Stimulated activated naive B cell treated with anti-CD40 and anti-IgM and Interleukin-4, amounts not matched to agents 10 μg/mL and 1 μg/mL and 100 μg/mL, for 72 hours (primary cell): ENCODE results near the gene DOK6.

Experiments
- ATAC-seq, 2 donors: fragments of 150-1000 bp; cut with Tn5 transposase; replicated peaks; 2 replicates each; pipeline ENCODE4 v1.10.0; 2021; ENCODE audit warnings: moderate library complexity in 1 of 2
- DNase-seq: peaks from one replicate; pipeline ENCODE4 v3.0.0; 2021
- H3K27ac Mint-ChIP-seq: one replicate; pipeline ENCODE4 v1.8.0; 2022; ENCODE audit warnings: mild to moderate bottlenecking, mixed read lengths
- H3K27me3 Mint-ChIP-seq, 2 donors: one replicate each; pipeline ENCODE4 v1.8.0; 2022; ENCODE audit warnings: mixed read lengths in 2 of 2
- H3K36me3 Mint-ChIP-seq, 2 donors: one replicate each; pipeline ENCODE4 v1.8.0; 2022; ENCODE audit warnings: mixed read lengths in 2 of 2, mild to moderate bottlenecking in 1 of 2
- H3K4me1 Mint-ChIP-seq, 2 donors: one replicate each; pipeline ENCODE4 v1.8.0; 2022; ENCODE audit warnings: mixed read lengths in 2 of 2, mild to moderate bottlenecking in 1 of 2
- H3K4me3 Mint-ChIP-seq, 2 donors: one replicate each; pipeline ENCODE4 v1.8.0; 2022; ENCODE audit warnings: mild to moderate bottlenecking in 2 of 2, mixed read lengths in 2 of 2, moderate library complexity in 1 of 2
- H3K9me3 Mint-ChIP-seq, 2 donors: one replicate each; pipeline ENCODE4 v1.8.0; 2022; ENCODE audit warnings: mixed read lengths in 2 of 2, mild to moderate bottlenecking in 1 of 2

Gene DOK6

DNA sequence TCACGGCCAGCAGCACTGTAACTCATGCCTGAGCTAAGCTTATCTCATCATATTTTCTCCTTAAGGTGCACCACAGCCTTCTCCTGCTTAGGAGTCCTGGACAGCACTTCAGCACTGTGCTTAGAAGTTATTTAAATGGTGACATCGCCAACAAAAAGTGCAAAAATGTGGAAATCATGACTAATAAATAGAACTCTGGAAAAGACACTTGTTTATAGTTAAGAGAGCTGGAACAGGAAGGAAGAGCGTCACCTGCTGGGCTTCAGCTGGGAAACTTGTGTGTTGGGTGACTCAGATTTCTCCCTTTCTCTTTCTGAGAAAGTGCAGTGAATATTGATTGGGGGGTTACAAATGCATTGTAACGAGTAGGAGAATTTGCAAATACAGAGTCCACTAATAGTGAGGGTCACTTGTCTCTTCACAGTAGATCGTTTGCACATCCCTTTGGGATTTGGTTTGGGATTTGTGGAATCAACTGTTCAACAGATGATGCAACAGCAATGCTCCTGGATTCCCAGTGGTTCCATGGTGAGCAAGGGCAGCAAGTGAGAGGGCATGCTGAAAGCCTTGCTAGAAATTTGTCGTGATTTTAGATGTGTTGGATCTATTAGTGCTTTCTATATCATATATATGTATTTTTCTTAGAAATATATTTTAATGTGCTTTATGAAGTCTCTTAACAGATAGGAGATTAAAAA is 84.2 kb downstream of the DOK6 start:
- Mint-ChIP-seq H3K27ac (no peak overlapping the region), H3K4me1 (no peaks in the 10 kb centered on the region), H3K9me3 (peaks cover 0 to 3% of the 10 kb centered on the region in 2 donors), H3K27me3 (no peaks in the 10 kb centered on the region), H3K4me3 (no peak overlapping the region), H3K36me3 (no peaks in the 10 kb centered on the region)
- DNase-seq, result no peak
- ATAC-seq, result no peak

DNA sequence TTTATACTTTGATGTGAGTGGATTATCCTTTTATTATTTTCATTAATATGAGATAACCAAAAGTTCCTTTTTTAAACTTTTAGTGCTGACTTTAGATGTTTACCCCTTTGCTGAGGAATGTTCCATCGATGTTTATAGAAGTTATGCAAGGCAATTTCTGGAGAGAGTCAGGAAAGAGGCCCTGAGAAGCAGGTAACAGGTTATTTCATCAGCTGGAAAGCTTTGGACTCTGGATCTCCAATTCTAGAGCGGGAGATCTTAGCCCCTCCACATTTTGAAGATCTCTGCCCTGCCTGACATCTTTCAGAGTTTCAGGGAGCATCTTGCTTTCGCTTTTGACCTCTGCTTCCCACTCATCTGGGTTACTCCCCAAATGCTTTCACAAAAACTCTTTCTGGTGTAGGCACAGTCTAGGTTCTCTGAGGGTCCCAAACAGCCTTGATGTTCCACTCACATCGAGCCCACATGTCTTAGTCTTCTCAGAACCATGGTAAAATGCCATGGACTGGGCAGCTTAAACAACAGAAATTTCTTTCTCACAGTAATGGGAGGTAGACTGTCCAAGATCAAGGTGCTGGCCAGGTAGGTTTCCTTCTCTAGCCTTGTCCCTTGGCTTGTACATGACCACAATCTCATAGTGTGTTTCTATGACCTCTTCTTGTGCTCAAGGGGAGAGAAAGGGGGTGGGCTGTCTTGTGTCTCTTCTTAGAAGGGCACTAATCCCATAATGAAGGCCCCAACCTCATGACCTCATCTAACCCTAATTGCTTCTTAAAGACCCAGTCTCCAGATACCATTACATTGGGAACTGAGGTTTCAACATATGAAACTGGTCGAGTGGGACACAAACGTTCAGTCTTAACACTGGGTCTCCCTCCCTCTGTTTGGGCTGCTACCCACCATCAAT is 87.1 kb downstream of the DOK6 start:
- peaks cover 0 to 3% of the 10 kb centered on the region in 2 donors for H3K9me3 Mint-ChIP-seq
- no peaks in the 10 kb centered on the region for H3K36me3 Mint-ChIP-seq
- no peak overlapping the region for H3K4me3 Mint-ChIP-seq
- no peaks in the 10 kb centered on the region for H3K4me1 Mint-ChIP-seq
- no peak for ATAC-seq
- no peak overlapping the region for H3K27ac Mint-ChIP-seq
- no peaks in the 10 kb centered on the region for H3K27me3 Mint-ChIP-seq
- no peak for DNase-seq

DNA sequence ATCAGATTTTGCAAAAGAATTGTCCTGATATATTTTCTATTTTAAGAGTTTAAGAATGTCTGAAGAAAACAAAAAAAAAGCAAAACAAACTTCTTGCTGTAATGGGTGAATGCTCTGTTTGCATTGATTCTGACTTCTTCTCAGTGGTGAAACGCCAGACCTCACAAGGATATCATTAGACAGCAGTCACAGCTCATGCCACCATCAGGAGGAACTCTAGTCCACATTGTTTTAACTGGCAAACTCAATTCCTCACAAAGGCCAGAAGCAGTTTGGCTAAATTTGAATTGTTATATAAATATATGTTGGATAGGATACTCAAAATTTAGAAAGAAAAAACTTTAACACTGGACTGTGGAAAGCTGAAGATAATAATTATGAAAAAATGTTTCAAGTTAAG is 89.4 kb downstream of the DOK6 start:
- no peaks in the 10 kb centered on the region for H3K36me3 Mint-ChIP-seq

DNA sequence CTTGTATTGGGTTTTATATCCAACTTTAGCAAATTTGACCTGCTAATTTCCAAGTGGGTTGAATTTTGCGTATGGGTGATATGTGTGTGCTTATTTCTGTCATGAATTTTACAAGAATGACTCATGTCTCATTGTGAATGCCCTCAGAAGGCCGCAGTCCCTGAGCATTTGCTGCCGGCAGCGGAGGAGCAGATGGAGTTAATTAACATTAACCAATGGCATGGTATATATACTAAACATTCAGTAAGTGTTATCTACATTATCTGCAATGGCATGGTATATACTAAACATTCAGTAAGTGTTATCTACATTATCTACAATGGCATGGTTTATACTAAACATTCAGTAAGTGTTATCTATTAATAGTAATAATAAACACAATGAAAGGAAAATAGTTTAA is 90.1 kb downstream of the DOK6 start:
- Mint-ChIP-seq H3K27me3 (no peaks in the 10 kb centered on the region), H3K27ac (no peak overlapping the region), H3K36me3 (no peaks in the 10 kb centered on the region), H3K9me3 (peaks cover 2 to 3% of the 10 kb centered on the region in 2 donors), H3K4me3 (no peak overlapping the region), H3K4me1 (no peaks in the 10 kb centered on the region)
- no peak for ATAC-seq
- no peak for DNase-seq

More for the DNA sequence above, 89.4 kb downstream of the DOK6 start:
- Mint-ChIP-seq H3K4me3 (no peak overlapping the region), H3K27ac (no peak overlapping the region), H3K4me1 (no peaks in the 10 kb centered on the region), H3K27me3 (no peaks in the 10 kb centered on the region), H3K9me3 (peaks cover 0 to 3% of the 10 kb centered on the region in 2 donors)
- ATAC-seq, result no peak
- no peak for DNase-seq

DNA sequence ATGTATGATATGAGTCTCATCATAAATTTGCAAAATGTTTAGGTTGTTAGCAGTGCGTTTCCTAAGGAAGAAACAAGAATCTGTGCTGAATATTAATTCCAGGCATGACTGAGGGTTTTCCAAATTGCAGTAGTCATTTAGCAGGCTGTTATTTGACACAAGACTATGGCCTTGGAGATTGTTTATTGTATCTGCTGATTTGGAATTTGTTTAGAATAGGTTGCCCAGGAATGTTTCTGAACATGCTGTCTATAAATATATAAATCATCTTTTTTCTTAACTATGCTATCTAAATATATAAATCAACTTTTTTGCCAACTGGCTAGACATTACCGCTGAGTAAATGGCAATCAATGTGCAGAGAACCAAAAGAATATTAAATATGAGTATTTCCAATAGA is 90.9 kb downstream of the DOK6 start:
- Mint-ChIP-seq H3K27me3 (no peaks in the 10 kb centered on the region), H3K36me3 (no peaks in the 10 kb centered on the region), H3K4me1 (no peaks in the 10 kb centered on the region), H3K27ac (no peak overlapping the region), H3K9me3 (peaks cover 3% of the 10 kb centered on the region in 2 donors), H3K4me3 (no peak overlapping the region)
- ATAC-seq, result no peak
- DNase-seq, result no peak

DNA sequence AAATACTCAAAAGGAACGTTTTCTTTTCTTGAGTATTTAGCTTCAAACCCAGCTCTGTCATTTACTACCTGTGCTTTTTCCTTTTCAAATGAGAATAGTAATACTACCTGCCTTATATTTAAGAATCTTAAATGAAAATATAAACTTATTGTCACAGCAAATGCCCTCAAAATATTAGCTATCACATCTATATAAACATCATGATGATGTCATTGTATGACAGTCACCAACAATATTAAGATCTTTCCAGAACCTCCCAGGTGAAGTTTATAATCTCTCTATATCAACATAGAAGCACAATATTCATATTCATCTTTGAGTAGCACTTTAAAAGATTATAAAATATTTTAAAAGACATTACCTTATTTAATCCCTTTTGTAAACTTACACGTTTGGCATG is 92.2 kb downstream of the DOK6 start:
- ATAC-seq (no peak), DNase-seq (no peak)
- Mint-ChIP-seq H3K27me3 (no peaks in the 10 kb centered on the region), H3K27ac (no peak overlapping the region), H3K36me3 (no peaks in the 10 kb centered on the region), H3K4me1 (no peaks in the 10 kb centered on the region), H3K4me3 (no peak overlapping the region), H3K9me3 (peaks cover 0 to 3% of the 10 kb centered on the region in 2 donors)

DNA sequence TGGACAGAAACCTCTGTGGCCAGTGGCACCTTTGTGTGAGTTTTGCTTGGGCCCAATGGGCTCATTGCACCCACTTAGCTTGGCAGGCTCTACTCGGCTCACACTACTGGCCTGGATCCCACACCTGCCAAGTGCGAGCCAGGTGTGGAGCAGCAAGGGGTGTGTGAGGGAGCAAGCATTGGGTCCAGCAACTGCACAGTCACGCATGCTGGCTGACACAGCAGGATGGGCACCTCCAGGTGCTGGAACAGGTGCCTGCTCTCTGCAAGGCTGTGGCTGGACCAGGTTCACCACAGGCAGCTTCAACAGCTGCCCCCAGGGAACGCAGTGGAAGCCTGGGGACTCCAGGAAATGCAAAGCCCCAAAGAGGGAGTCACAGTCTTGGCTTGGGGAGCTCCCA is 94.2 kb downstream of the DOK6 start:
- peaks cover 0 to 3% of the 10 kb centered on the region in 2 donors for H3K9me3 Mint-ChIP-seq
- H3K27me3 Mint-ChIP-seq, result no peaks in the 10 kb centered on the region
- ATAC-seq, result no peak
- H3K27ac Mint-ChIP-seq, result no peak overlapping the region
- H3K4me1 Mint-ChIP-seq, result no peaks in the 10 kb centered on the region
- H3K36me3 Mint-ChIP-seq, result no peaks in the 10 kb centered on the region
- no peak overlapping the region for H3K4me3 Mint-ChIP-seq
- no peak for DNase-seq

DNA sequence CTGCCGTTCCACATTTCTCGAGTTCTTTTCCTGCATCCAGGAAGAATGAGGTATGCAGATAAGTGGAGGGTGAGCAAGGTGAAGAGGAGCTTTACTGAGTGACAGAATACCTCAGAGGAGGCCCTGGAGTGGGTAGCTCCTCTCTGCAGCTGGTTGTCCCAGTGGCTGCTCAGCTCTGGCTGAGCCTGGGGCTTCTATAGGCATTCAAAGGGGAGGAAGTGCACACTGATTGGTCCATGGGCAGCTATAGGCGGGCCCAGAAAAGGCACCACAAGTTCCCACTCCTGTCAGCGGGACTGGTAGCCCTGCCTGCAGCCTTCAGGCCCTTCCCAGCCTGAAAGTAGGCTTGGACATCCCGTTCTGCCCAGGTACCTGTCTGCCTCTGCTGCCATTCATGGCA is 94.7 kb downstream of the DOK6 start:
- ATAC-seq (no peak), DNase-seq (no peak)
- Mint-ChIP-seq H3K27ac (no peak overlapping the region), H3K9me3 (peaks cover 0 to 3% of the 10 kb centered on the region in 2 donors), H3K4me1 (no peaks in the 10 kb centered on the region), H3K27me3 (no peaks in the 10 kb centered on the region), H3K36me3 (no peaks in the 10 kb centered on the region), H3K4me3 (no peak overlapping the region)

DNA sequence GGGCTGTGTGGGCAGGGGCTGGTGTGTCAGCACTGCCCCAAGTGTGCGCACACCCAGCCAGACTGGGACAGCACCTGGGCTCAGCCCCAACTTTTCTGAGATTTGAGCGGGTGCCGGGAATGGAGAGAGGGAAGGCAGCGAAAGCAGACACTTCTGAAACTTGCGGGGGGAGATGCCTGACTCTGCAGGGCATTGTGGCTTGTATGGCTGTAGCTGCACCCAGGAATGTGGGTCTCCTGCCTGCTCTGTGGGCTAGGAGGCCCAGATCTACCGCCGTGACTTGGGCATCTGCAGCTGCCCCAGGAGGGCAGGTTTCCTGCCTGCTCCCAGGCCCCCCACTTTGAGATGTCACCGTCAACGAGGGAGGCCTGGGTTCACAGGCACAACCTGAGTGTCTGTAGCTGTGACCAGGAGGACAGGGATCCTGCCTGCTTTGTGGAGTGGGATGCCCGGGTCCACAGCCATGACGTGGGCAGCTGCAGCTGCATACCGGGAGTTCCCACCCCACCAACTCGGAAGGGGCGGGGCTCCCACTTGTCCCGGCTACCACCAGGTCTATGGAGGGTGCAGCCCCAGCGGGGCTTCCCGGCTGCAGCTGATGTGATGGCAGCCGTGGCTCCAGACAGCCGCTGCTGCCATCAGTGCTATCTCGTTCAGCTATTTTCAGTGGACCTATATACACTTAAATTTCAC is 95.3 kb downstream of the DOK6 start:
- H3K9me3 Mint-ChIP-seq, result peaks cover 0 to 3% of the 10 kb centered on the region in 2 donors
- H3K27me3 Mint-ChIP-seq, result no peaks in the 10 kb centered on the region
- H3K4me1 Mint-ChIP-seq, result no peaks in the 10 kb centered on the region
- ATAC-seq (no peak), DNase-seq (no peak)
- no peak overlapping the region for H3K27ac Mint-ChIP-seq
- no peaks in the 10 kb centered on the region for H3K36me3 Mint-ChIP-seq
- no peak overlapping the region for H3K4me3 Mint-ChIP-seq

DNA sequence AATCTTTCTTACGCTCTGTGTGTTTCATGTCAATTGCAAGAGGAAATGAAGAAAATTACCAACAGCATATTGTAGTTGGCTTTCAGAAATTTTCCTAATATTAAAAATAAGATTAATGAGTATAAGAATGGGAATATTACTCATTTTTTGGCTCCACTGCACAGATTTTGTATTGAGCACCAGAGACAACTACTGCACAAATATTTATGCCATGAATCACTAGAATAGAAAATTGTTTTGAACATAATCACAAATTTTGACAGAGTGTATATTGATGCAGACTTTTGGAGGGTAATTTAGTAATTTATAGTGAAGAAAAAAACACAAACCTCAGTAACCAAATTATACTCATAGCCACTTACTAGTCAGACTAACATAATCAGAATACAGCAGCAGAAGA is 118.3 kb downstream of the DOK6 start:
- H3K36me3 Mint-ChIP-seq, result no peaks in the 10 kb centered on the region
- no peak for ATAC-seq
- DNase-seq, result no peak
- H3K4me3 Mint-ChIP-seq, result no peak overlapping the region
- no peaks in the 10 kb centered on the region for H3K27me3 Mint-ChIP-seq
- H3K27ac Mint-ChIP-seq, result no peak overlapping the region
- no peaks in the 10 kb centered on the region for H3K4me1 Mint-ChIP-seq
- H3K9me3 Mint-ChIP-seq, result no peaks in the 10 kb centered on the region

DNA sequence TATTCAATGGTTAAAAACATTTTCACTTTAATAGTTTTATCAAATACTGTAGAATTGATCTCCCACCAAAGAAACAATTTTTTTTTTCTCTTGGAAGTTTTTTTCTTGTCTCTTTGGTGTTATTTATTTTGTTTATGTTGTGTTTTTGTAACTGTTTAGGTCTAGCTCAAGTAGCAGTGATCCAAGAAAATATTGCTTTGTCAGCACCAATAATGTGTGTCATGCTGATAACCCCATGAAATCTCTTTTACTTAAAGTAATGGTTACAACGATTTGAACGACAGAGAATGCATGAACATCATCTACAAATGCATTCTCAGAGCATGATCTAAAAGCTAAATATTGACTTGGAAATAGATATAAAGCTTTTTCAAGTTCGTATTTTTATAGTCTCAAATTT is 122.9 kb downstream of the DOK6 start:
- Mint-ChIP-seq H3K27ac (no peak overlapping the region), H3K36me3 (no peaks in the 10 kb centered on the region), H3K4me1 (no peaks in the 10 kb centered on the region), H3K27me3 (no peaks in the 10 kb centered on the region), H3K4me3 (no peak overlapping the region), H3K9me3 (peaks cover 0 to 2% of the 10 kb centered on the region in 2 donors)
- ATAC-seq, result no peak
- no peak for DNase-seq

DNA sequence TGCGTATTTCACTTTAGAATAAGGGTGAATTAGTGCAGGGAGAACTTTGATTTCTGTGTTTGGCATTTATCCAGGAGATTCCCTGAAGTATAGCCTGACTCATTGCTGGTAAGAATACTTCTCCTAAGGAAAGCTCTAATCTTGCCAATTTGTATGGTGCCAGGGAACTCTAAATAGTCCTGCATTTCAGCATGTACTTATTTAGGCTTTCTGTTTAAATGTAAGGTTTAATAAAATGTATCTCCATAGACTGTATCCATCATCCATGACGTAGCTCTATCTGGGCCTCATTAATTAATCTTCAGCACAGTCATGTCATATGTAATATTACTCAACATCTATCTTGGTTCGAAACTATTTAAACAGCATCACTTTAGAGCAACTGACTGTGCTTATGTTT is 127.7 kb downstream of the DOK6 start:
- H3K27me3 Mint-ChIP-seq, result no peaks in the 10 kb centered on the region
- H3K4me3 Mint-ChIP-seq, result no peak overlapping the region
- DNase-seq (no peak), ATAC-seq (no peak)
- no peaks in the 10 kb centered on the region for H3K36me3 Mint-ChIP-seq
- H3K27ac Mint-ChIP-seq, result no peak overlapping the region
- H3K9me3 Mint-ChIP-seq, result peaks cover 0 to 2% of the 10 kb centered on the region in 2 donors
- H3K4me1 Mint-ChIP-seq, result no peaks in the 10 kb centered on the region

DNA sequence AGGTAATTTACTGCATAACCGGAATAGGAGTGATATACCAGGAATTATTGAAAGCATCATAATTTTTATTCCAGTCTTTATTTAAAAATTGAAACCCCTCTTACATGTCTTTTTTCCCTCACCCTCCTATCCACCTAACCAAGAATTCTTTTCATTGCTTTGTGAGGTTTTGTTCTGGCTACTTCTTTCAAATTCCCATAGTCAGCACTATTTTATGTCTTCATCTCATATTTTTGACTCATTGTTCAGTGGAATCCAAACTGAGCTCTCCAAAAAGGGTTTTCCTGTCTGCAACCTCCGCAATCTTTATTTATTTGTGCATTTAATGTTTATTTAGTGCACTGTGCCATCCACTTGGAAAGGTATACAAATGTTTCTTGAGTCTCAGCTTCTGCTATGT is 128.5 kb downstream of the DOK6 start:
- no peaks in the 10 kb centered on the region for H3K4me1 Mint-ChIP-seq
- no peaks in the 10 kb centered on the region for H3K36me3 Mint-ChIP-seq
- H3K9me3 Mint-ChIP-seq, result peaks cover 0 to 2% of the 10 kb centered on the region in 2 donors
- no peaks in the 10 kb centered on the region for H3K27me3 Mint-ChIP-seq
- H3K4me3 Mint-ChIP-seq, result no peak overlapping the region
- DNase-seq (no peak), ATAC-seq (no peak)
- no peak overlapping the region for H3K27ac Mint-ChIP-seq

DNA sequence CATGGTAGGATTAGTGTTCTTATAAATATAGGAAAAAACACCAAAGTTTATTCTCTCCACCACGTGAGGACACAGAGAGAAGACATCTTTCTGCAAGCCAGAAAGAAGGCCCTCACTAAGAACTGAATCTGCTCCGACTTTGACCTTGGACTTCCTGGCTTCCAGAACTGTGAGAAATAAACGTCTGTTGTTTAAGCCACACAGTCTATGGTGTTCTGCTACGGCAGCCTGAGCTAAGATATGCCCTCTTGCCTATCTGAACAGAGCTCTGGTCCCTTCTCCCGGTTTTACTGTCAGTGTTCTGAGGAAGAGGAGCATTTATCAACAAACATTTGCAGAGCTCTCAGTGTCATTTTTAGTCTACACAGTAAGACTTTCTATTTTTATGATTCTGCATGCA is 131.3 kb downstream of the DOK6 start:
- Mint-ChIP-seq H3K27ac (no peak overlapping the region), H3K27me3 (no peaks in the 10 kb centered on the region), H3K4me3 (no peak overlapping the region), H3K36me3 (no peaks in the 10 kb centered on the region), H3K9me3 (peaks cover 0 to 2% of the 10 kb centered on the region in 2 donors), H3K4me1 (no peaks in the 10 kb centered on the region)
- ATAC-seq, result no peak
- no peak for DNase-seq
